Cardiac muscle cell (in vitro differentiated cells and primary cell): ENCODE results near the gene GALNT9. TPM values are rescaled to one million over a fixed set of nuclear protein-coding genes. Genes with fewer than 3 reads are reported as not detected.

Experiments used
- DNase-seq, 2 donors: peaks; one replicate each; pipeline versions ENCODE4 v3.0.0 to v3.0.0-alpha.2; 2010 to 2017; ENCODE audit warnings: low read depth in 1 of 2, low spot score in 1 of 2
- H3K27ac ChIP-seq: fragments of 200-600 bp; sonication (generic); 2 replicates; pipeline ENCODE4 v1.5.1; 2016
- H3K27me3 ChIP-seq: fragments of 200-600 bp; sonication (generic); 2 replicates; pipeline ENCODE4 v1.6.0; 2016; ENCODE audit warnings: control low read depth
- H3K36me3 ChIP-seq: fragments of 200-600 bp; sonication (generic); 2 replicates; pipeline ENCODE4 v1.5.1; 2016; ENCODE audit warnings: control low read depth
- H3K4me1 ChIP-seq: fragments of 200-600 bp; sonication (generic); 2 replicates; pipeline ENCODE4 v1.8.1; 2017; ENCODE audit warnings: low read depth, mild to moderate bottlenecking, mixed run types
- H3K4me3 ChIP-seq: fragments of 200-600 bp; sonication (generic); 2 replicates; pipeline ENCODE4 v1.5.1; 2016; ENCODE audit warnings: mild to moderate bottlenecking
- H3K9me3 ChIP-seq: fragments of 200-600 bp; sonication (generic); 2 replicates; pipeline ENCODE4 v1.5.1; 2017; ENCODE audit warnings: low read depth, mild to moderate bottlenecking, control low read depth
- CTCF ChIP-seq: IDR thresholded peaks from 2 replicates; pipeline ENCODE4 v1.5.1; 2012; ENCODE audit warnings: low read depth, mild to moderate bottlenecking, low read length
- polyA plus RNA-seq: library from polyadenylated mRNA; unstranded; fragments of >200 nt; fragmentation: Nextera tagmentation; extraction: Ambion mirVana; gene quantifications from 2 replicates; pipeline ENCODE4 v1.2.1, GENCODE V29; 2016
- total RNA-seq: library from RNA; depleted of rRNA; stranded (reverse); fragments of >200 nt; gene quantifications from 2 replicates; pipeline ENCODE4 v1.2.3, GENCODE V29; 2016

The GALNT9 gene
- total and polyA plus RNA-seq, 2 experiments from 2014 or later: 0.42 to 0.45 TPM

- no peak for TF ChIP-seq CTCF
- Histone ChIP-seq H3K9me3 (no peaks in the 10 kb centered on the region), H3K4me1 (no peaks in the 10 kb centered on the region), H3K27ac (no peak overlapping the region), H3K4me3 (no peak overlapping the region), H3K27me3 (no peaks in the 10 kb centered on the region), H3K36me3 (no peaks in the 10 kb centered on the region)
- DNase-seq: no peak
Measured at GRCh38 chr12:132277949-132278348, 51.4 kb downstream of the GALNT9 start.

- Histone ChIP-seq H3K36me3 (no peaks in the 10 kb centered on the region), H3K4me1 (no peaks in the 10 kb centered on the region), H3K4me3 (no peak overlapping the region), H3K27ac (no peak overlapping the region), H3K9me3 (no peaks in the 10 kb centered on the region), H3K27me3 (no peaks in the 10 kb centered on the region)
- DNase-seq: no peak
- no peak for TF ChIP-seq CTCF
Measured at GRCh38 chr12:132277374-132277941, 51.9 kb downstream of the GALNT9 start.

- Histone ChIP-seq H3K27me3 (no peaks in the 10 kb centered on the region), H3K4me1 (no peaks in the 10 kb centered on the region), H3K9me3 (no peaks in the 10 kb centered on the region), H3K4me3 (no peak overlapping the region), H3K27ac (no peak overlapping the region), H3K36me3 (no peaks in the 10 kb centered on the region)
- no peak for TF ChIP-seq CTCF
- no peak for DNase-seq
Measured at GRCh38 chr12:132276827-132277373, 52.5 kb downstream of the GALNT9 start.

GRCh38 chr12:132276066-132276826 is 53.1 kb downstream of the GALNT9 start:
- H3K36me3 ChIP-seq: no peaks in the 10 kb centered on the region
- TF ChIP-seq CTCF: no peak
- no peak overlapping the region for H3K27ac ChIP-seq
- H3K9me3 ChIP-seq: no peaks in the 10 kb centered on the region
- no peak for DNase-seq
- no peaks in the 10 kb centered on the region for H3K4me1 ChIP-seq
- no peak overlapping the region for H3K4me3 ChIP-seq
- H3K27me3 ChIP-seq: no peaks in the 10 kb centered on the region

DNA sequence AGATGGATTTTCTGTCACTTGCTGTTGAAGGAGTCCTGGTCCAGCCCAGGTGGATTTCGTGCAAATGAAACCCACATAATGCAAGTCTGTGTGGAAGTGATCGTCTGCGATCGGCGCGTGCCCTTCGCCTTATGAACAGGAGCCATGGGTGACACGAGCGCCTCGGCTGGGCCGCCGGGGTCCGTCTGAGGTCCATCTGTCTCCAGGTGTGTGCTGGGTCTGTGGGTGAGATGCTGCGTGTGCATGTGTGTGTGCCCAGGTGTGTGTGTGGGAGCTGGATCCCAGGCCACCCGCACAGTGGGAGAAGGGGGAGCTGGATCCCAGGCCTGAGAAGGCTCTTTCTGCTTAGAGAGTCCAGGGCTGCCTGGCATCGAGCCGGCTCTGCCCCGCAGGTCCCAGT is 53.8 kb downstream of the GALNT9 start:
- H3K4me3 ChIP-seq: no peak overlapping the region
- no peaks in the 10 kb centered on the region for H3K36me3 ChIP-seq
- no peak for TF ChIP-seq CTCF
- no peak overlapping the region for H3K27ac ChIP-seq
- no peaks in the 10 kb centered on the region for H3K27me3 ChIP-seq
- no peak for DNase-seq
- no peaks in the 10 kb centered on the region for H3K4me1 ChIP-seq
- H3K9me3 ChIP-seq: no peaks in the 10 kb centered on the region
